SK-N-MC (cell line): Measurements from ENCODE around the gene CCDC81.
"Not testable (repeated sequence)": the region's sequence is repeated elsewhere in the genome, so short reads cannot be mapped to it uniquely, and the experiment has no call there.

Experiments used
- DNase-seq: peaks from one replicate; pipeline ENCODE4 v3.0.0-alpha.2; 2011; ENCODE audit warnings: low read depth, low spot score
- H3K27ac ChIP-seq: fragments of 200-600 bp; sonication (generic); 2 replicates; pipeline ENCODE4 v1.5.1; 2016; ENCODE audit warnings: mixed run types
- H3K36me3 ChIP-seq: fragments of 200-600 bp; sonication (generic); 2 replicates; pipeline ENCODE4 v1.6.1; 2017; ENCODE audit warnings: antibody characterized with exemption, low read length, mixed read lengths; ENCODE audit not compliant: insufficient read depth
- H3K4me3 ChIP-seq: fragments of 200-600 bp; sonication (generic); 2 replicates; pipeline ENCODE4 v1.5.1; 2016
- H3K9ac ChIP-seq: fragments of 200-600 bp; sonication (generic); 2 replicates; pipeline ENCODE4 v1.8.0; 2017; ENCODE audit warnings: mixed run types, mixed read lengths; ENCODE audit not compliant: insufficient read length
- H3K9me3 ChIP-seq: fragments of 200-600 bp; sonication (generic); 2 replicates; pipeline ENCODE4 v1.6.1; 2017; ENCODE audit warnings: low read depth, mild to moderate bottlenecking, antibody characterized with exemption, low read length, moderate library complexity, mixed read lengths
- EZH2 ChIP-seq: fragments of 200-600 bp; sonication (generic); IDR thresholded peaks from one replicate; pipeline ENCODE4 v1.6.1; 2017; ENCODE audit warnings: antibody characterized with exemption
- FOXP2 ChIP-seq: optimal IDR thresholded peaks from 2 replicates; pipeline ENCODE3; 2011; ENCODE audit warnings: mild to moderate bottlenecking, moderate library complexity; ENCODE audit not compliant: insufficient read depth; ENCODE audit errors: extremely low read length, control extremely low read depth
- POLR2AphosphoS5 ChIP-seq: IDR thresholded peaks from 2 replicates; pipeline ENCODE4 v1.6.1; 2012; ENCODE audit warnings: mild to moderate bottlenecking, low read depth, low read length, borderline replicate concordance

The CCDC81 gene

DNA sequence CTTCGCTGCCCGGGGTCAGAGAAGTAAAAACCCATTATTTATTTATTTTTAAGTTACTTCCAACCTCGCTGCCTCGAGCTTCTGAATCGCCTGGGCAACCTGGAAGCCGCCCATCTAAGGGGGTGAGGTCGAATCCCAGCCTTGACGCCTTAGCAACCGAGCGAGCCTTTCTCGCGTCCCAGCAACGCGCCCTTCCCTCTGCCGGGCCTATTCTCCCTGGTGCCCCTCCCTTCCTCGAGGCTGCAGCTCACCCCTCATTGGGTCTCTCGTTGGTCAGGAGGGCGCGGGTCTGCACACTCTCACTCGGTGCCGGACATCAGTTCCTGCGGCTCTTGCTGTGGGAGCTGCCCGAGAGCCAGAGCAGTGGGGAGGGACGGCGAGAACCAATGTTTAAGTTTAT lies at the start of gene CCDC81:
TSS of gene CCDC81 (plus strand) at position 302 of the 400 bp plus-strand sequence. CDS start 277 bp downstream, outside the sequence.
- no peak within 1 kb of the TSS for H3K27ac ChIP-seq
- TF ChIP-seq POLR2AphosphoS5 (no peak), EZH2 (no peak), FOXP2 (no peak)
- no peaks in the 10 kb centered on the region for H3K9me3 ChIP-seq
- H3K36me3 ChIP-seq, result no peaks in the 10 kb centered on the region
- DNase-seq, result no peak
- no peak within 1 kb of the TSS for H3K4me3 ChIP-seq
- H3K9ac ChIP-seq, result no peak within 1 kb of the TSS

DNA sequence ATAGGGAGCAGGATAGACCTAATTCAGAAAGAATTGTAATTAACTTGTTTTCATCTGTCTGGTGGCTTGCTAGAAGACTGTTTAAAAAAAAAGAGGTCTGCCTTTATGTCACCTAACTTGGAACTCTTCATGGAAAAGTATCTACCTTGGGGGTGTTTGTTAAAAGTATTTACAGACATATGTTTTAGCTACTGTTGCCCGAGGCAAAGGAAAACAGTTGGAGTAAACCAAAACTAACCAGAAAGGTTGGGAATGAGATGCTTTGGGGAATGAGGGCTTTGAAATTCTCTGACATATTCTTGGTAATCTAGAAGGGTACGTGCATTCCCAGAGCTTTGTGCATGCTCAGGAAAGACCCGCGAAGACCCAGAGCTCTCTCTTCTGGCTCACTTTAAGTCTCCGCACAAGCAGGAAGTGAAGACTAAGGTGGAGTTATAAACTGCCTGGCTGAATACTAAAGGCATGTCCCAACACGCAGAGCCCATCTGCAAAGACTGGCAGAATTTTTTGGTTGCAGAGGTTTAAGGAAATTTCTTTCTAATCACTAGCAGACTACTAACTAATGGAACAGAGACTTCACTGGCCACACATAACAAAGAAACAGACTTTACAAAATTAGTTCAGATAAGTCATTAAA lies 39.4 kb upstream of the CCDC81 start:
- H3K9ac ChIP-seq, result no peak overlapping the region
- H3K4me3 ChIP-seq, result no peak overlapping the region
- DNase-seq, result no peak
- H3K9me3 ChIP-seq, result no peaks in the 10 kb centered on the region
- TF ChIP-seq POLR2AphosphoS5 (no peak), EZH2 (no peak), FOXP2 (no peak)
- peaks cover 57% of the 10 kb centered on the region for H3K36me3 ChIP-seq
- no peak overlapping the region for H3K27ac ChIP-seq

DNA sequence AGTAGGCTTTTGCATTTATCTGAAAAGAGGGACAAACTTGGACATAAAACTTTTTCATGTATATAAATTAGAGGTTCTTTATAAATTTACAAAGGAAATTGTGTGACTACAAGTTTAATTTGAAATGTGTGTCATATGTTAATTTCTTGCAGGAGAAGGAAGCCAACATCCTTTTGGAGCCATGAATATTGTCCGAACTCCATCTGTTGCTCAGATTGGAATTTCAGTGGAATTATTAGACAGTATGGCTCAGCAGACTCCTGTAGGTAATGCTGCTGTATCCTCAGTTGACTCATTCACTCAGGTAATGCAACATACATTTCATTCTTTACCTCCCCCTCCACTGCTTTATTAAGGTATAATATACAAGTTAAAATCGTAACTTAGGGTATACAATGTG lies 37.5 kb upstream of the CCDC81 start:
- TF ChIP-seq POLR2AphosphoS5 (no peak), FOXP2 (no peak), EZH2 (no peak)
- H3K9me3 ChIP-seq, result no peaks in the 10 kb centered on the region
- H3K4me3 ChIP-seq, result no peak overlapping the region
- no peak overlapping the region for H3K27ac ChIP-seq
- peaks cover 57% of the 10 kb centered on the region for H3K36me3 ChIP-seq
- DNase-seq, result no peak
- no peak overlapping the region for H3K9ac ChIP-seq

DNA sequence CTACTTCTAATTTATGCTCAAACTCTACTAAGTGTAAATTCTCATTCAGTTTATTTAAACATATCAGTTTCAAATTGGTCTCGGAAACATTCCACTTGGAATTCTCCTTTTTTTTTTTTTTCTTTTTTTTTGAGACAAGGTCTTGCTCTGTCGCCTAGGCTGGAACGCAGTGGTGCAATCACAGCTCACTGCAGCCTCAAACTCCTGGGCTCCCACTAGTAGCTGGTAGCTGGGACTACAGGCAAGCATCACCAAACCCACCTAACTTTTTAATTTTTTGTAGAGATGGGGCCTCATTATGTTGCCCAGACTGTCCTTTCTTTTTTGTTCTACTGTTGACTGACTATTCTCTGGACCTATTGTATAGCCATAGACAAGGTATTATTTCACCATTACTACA lies 33.3 kb upstream of the CCDC81 start:
- Histone ChIP-seq H3K9ac (no peak overlapping the region), H3K36me3 (peaks cover 30% of the 10 kb centered on the region), H3K27ac (no peak overlapping the region), H3K4me3 (no peak overlapping the region), H3K9me3 (no peaks in the 10 kb centered on the region)
- no peak for DNase-seq
- TF ChIP-seq FOXP2 (no peak), EZH2 (no peak), POLR2AphosphoS5 (no peak)

DNA sequence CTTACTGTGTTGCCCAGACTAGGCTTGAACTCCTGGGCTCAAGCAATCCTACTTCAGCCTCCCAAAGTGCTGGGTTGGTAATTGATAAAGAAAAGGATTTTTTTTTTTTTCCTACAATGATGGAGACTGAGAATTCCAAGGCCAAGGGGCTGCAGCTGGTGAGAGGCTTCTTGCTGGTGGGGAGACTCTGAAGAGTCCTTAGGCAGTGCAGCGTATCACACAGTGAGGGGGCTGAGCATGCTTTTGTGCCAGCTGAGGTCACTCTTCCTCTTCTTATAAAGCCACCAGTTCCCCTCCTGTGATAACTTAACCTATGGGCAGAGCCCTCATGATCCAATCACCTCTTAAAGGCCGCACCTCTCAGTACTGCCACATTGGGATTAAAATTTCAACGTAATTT lies 28.2 kb upstream of the CCDC81 start:
- Histone ChIP-seq H3K36me3 (peaks cover 11% of the 10 kb centered on the region), H3K27ac (no peak overlapping the region), H3K9me3 (no peaks in the 10 kb centered on the region), H3K4me3 (no peak overlapping the region), H3K9ac (no peak overlapping the region)
- no peak for TF ChIP-seq FOXP2
- TF ChIP-seq POLR2AphosphoS5, result no peak
- TF ChIP-seq EZH2, result no peak
- no peak for DNase-seq

DNA sequence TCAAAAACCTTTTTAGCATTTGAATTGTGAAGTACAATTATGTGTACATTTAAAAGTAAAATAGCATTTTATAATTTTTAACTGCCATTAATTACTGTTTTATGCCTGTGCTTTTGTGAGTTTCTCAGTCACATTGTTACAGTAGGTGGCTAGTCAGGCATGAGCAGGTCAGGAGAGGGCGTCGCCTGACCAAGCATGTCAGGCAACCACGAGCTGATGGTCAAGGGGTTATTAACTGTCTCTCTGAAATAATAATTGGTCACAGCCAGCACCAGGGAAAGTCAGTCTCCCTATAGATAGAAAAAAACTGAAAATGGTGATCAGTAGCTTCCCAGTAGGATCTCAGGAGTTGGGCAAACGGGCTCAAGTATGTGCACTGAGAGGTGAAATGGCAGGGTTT lies 19.4 kb upstream of the CCDC81 start:
- DNase-seq, result no peak
- Histone ChIP-seq H3K27ac (no peak overlapping the region), H3K9me3 (no peaks in the 10 kb centered on the region), H3K36me3 (no peaks in the 10 kb centered on the region), H3K9ac (no peak overlapping the region), H3K4me3 (no peak overlapping the region)
- TF ChIP-seq EZH2, result no peak
- no peak for TF ChIP-seq POLR2AphosphoS5
- no peak for TF ChIP-seq FOXP2

DNA sequence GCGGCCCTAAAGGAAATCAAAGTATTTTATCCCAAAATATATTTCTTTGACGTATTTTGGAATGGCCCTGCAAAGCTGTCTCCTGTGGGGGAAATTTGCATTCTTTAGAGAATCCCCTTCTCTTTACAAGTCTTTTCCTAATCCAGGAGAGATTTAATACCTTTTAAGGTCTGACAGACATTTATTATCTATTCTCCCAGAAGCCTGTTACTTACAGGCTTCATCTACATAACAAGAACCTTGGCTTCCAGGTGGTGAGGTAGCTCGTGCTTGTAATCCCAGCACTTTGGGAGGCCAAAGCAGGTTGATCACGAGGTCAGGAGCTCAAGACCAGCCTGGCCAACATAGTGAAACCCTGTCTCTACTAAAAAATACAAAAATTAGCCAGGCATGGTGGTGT lies 17.3 kb upstream of the CCDC81 start:
- not testable (repeated sequence) for DNase-seq, H3K9ac ChIP-seq, H3K27ac ChIP-seq

DNA sequence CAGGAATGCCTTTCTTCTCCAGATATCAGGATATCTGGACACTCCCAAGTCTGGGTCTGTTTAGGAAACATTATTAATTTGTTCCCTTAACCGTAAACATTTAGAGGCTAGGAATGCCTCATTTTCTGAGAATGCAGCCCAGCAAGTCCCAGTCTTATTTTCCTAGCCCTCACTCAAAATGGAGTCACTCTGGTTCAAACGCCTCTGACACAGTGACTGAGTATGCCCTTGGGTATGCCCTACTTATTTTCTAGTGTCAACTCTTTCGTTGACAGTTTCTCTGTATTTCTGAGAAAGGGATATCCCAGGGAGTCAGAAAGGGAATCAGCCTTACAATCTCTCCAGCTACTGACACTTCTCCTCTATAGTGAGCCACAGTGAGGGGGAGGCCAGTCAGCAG lies 16.0 kb upstream of the CCDC81 start:
- H3K27ac ChIP-seq, result no peak overlapping the region
- TF ChIP-seq EZH2, result no peak
- TF ChIP-seq POLR2AphosphoS5, result no peak
- TF ChIP-seq FOXP2, result no peak
- no peaks in the 10 kb centered on the region for H3K9me3 ChIP-seq

More for the DNA sequence above, 17.3 kb upstream of the CCDC81 start:
- not testable (repeated sequence) for H3K36me3 ChIP-seq, H3K4me3 ChIP-seq, H3K9me3 ChIP-seq

DNA sequence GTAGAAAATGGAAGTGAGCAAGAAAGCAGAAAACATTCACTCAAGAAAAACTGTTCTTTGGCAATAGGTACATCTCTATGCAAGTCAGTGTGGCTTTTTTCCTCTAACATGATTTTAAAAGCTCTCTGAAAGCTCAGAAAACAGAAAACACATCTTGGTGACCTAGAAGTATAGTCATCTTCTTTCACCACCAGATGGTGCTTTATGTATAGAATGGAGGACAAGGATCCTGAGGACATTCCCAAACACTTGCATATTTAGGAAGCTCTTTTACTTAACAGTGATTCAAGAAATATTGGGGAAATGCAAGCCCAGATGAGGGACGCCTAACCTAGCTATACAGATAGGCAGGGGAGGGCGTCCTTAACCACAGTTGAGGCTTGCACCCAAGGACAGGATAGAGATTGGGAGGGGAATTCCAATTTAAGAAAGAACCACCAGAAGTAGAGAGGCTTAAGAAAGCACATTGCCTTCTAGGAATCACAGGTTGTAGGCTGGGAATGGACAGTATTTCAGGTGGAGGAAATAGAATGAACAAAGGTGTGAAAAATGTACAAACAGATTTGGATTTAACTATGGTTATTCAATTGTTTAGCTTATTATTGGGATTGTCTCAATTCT lies 13.8 kb upstream of the CCDC81 start:
- no peak overlapping the region for H3K27ac ChIP-seq
- H3K36me3 ChIP-seq, result no peaks in the 10 kb centered on the region
- no peak overlapping the region for H3K4me3 ChIP-seq
- TF ChIP-seq EZH2 (no peak), POLR2AphosphoS5 (no peak), FOXP2 (no peak)
- no peak overlapping the region for H3K9ac ChIP-seq
- no peaks in the 10 kb centered on the region for H3K9me3 ChIP-seq
- no peak for DNase-seq

More for the DNA sequence above, 16.0 kb upstream of the CCDC81 start:
- Histone ChIP-seq H3K4me3 (no peak overlapping the region), H3K36me3 (no peaks in the 10 kb centered on the region), H3K9ac (no peak overlapping the region)
- DNase-seq, result no peak
